Neural progenitor cell (in vitro differentiated cells): ENCODE results near the gene SIVA1. TPM values are rescaled to one million over a fixed set of nuclear protein-coding genes. Genes with fewer than 3 reads are reported as not detected.

Experiments
- DNase-seq: peaks from one replicate; pipeline ENCODE4 v3.0.0-alpha.2; 2016; ENCODE audit warnings: low spot score
- H2AFZ ChIP-seq: fragments of 200-600 bp; sonication (generic); replicated peaks from 2 replicates; pipeline ENCODE4 v1.6.1; 2016; ENCODE audit warnings: antibody characterized with exemption
- H3F3A ChIP-seq: fragments of 200-600 bp; sonication (generic); 2 replicates; pipeline ENCODE4 v1.6.1; 2016; ENCODE audit warnings: antibody characterized with exemption, low read depth
- H3K27ac ChIP-seq: fragments of 200-600 bp; sonication (generic); 2 replicates; pipeline ENCODE4 v1.5.1; 2016; ENCODE audit warnings: mild to moderate bottlenecking
- H3K27me3 ChIP-seq: fragments of 200-600 bp; sonication (generic); 2 replicates; pipeline ENCODE4 v1.6.1; 2016; ENCODE audit warnings: mild to moderate bottlenecking, moderate library complexity
- H3K36me3 ChIP-seq: fragments of 200-600 bp; sonication (generic); 2 replicates; pipeline ENCODE4 v1.5.1; 2016
- H3K4me1 ChIP-seq: fragments of 200-600 bp; sonication (generic); 2 replicates; pipeline ENCODE4 v1.6.1; 2016; ENCODE audit warnings: mixed run types
- H3K4me2 ChIP-seq: fragments of 200-600 bp; sonication (generic); 2 replicates; pipeline ENCODE4 v1.6.1; 2016
- H3K4me3 ChIP-seq: fragments of 200-600 bp; sonication (generic); 2 replicates; pipeline ENCODE4 v1.5.1; 2016
- H3K79me2 ChIP-seq: fragments of 200-600 bp; sonication (generic); 2 replicates; pipeline ENCODE4 v1.6.1; 2016; ENCODE audit warnings: low read depth
- H3K9ac ChIP-seq: fragments of 200-600 bp; sonication (generic); 2 replicates; pipeline ENCODE4 v1.6.1; 2016
- H3K9me3 ChIP-seq: fragments of 200-600 bp; sonication (generic); 2 replicates; pipeline ENCODE4 v1.5.1; 2016; ENCODE audit warnings: low read depth
- H4K20me1 ChIP-seq: fragments of 200-600 bp; sonication (generic); 2 replicates; pipeline ENCODE4 v1.6.1; 2016; ENCODE audit warnings: low read depth
- H3K27ac Mint-ChIP-seq: 3 replicates; pipeline ENCODE4 v1.8.0; 2021; ENCODE audit warnings: mixed read lengths
- H3K27me3 Mint-ChIP-seq: 2 replicates; pipeline ENCODE4 v1.8.0; 2022; ENCODE audit warnings: low read depth, mild to moderate bottlenecking, inconsistent platforms, moderate library complexity, mixed read lengths; ENCODE audit not compliant: insufficient read depth
- H3K36me3 Mint-ChIP-seq: 3 replicates; pipeline ENCODE4 v1.8.0; 2021; ENCODE audit warnings: mixed read lengths
- H3K4me1 Mint-ChIP-seq: 3 replicates; pipeline ENCODE4 v1.8.0; 2021; ENCODE audit warnings: mixed read lengths
- H3K4me3 Mint-ChIP-seq: 3 replicates; pipeline ENCODE4 v1.8.0; 2021; ENCODE audit warnings: mild to moderate bottlenecking, moderate library complexity, mixed read lengths
- H3K9me3 Mint-ChIP-seq: 3 replicates; pipeline ENCODE4 v1.8.0; 2020; ENCODE audit warnings: mixed read lengths
- CTCF ChIP-seq: fragments of 200-600 bp; sonication (generic); IDR thresholded peaks from 2 replicates; pipeline ENCODE4 v1.5.1; 2017; ENCODE audit warnings: antibody characterized with exemption, mild to moderate bottlenecking
- EZH2 ChIP-seq: fragments of 200-600 bp; sonication (generic); IDR thresholded peaks from 2 replicates; pipeline ENCODE4 v1.6.1; 2017; ENCODE audit warnings: antibody characterized with exemption, mild to moderate bottlenecking, moderate library complexity
- EZH2phosphoT487 ChIP-seq: fragments of 200-600 bp; sonication (generic); IDR thresholded peaks from 2 replicates; pipeline ENCODE4 v1.6.1; 2017; ENCODE audit warnings: antibody characterized with exemption
- total RNA-seq: library from RNA; depleted of rRNA; stranded (reverse); fragments of >200 nt; gene quantifications from 2 replicates; pipeline ENCODE4 v1.2.3, GENCODE V29; 2015; ENCODE audit warnings: low replicate concordance

The SIVA1 gene
- total RNA-seq, 1 donor from 2014 or later: 139 TPM

- Histone ChIP-seq H3K4me1 (peaks cover 4% of the 10 kb centered on the region), H3K9me3 (no peaks in the 10 kb centered on the region), H3K36me3 (peaks cover 3% of the 10 kb centered on the region), H3K9ac (no peak overlapping the region), H4K20me1 (peaks cover 14% of the 10 kb centered on the region), H3K27me3 (no peaks in the 10 kb centered on the region), H3K79me2 (no peaks in the 10 kb centered on the region), H3F3A (peaks cover 7% of the 10 kb centered on the region), H3K4me2 (no peak overlapping the region), H3K4me3 (no peak overlapping the region), H3K27ac (no peak overlapping the region), H2AFZ (no peak overlapping the region)
- Mint-ChIP-seq H3K4me3 (no peak overlapping the region), H3K36me3 (peaks cover 28% of the 10 kb centered on the region), H3K27me3 (peaks cover 2% of the 10 kb centered on the region), H3K9me3 (peaks cover 2% of the 10 kb centered on the region), H3K27ac (no peak overlapping the region), H3K4me1 (peaks cover 20% of the 10 kb centered on the region)
- DNase-seq: no peak
- TF ChIP-seq CTCF (no peak), EZH2phosphoT487 (no peak), EZH2 (no peak)
Observed at GRCh38 chr14:104766863-104767633, 14.1 kb downstream of the SIVA1 start.

- Histone ChIP-seq H3K4me1 (peaks cover 4% of the 10 kb centered on the region), H4K20me1 (peaks cover 14% of the 10 kb centered on the region), H3K27ac (no peak overlapping the region), H2AFZ (no peak overlapping the region), H3K9ac (no peak overlapping the region), H3K27me3 (no peaks in the 10 kb centered on the region), H3K9me3 (no peaks in the 10 kb centered on the region), H3K79me2 (no peaks in the 10 kb centered on the region), H3K36me3 (peaks cover 3% of the 10 kb centered on the region), H3K4me3 (no peak overlapping the region), H3K4me2 (no peak overlapping the region), H3F3A (peaks cover 7% of the 10 kb centered on the region)
- Mint-ChIP-seq H3K9me3 (peaks cover 2% of the 10 kb centered on the region), H3K36me3 (peaks cover 26% of the 10 kb centered on the region), H3K27ac (no peak overlapping the region), H3K4me3 (no peak overlapping the region), H3K27me3 (peaks cover 2% of the 10 kb centered on the region), H3K4me1 (peaks cover 20% of the 10 kb centered on the region)
- TF ChIP-seq CTCF: no peak
- no peak for TF ChIP-seq EZH2
- TF ChIP-seq EZH2phosphoT487: no peak
- no peak for DNase-seq
Observed at GRCh38 chr14:104767634-104767918, 14.6 kb downstream of the SIVA1 start.

- Histone ChIP-seq H4K20me1 (peaks cover 14% of the 10 kb centered on the region), H3K9ac (no peak overlapping the region), H3F3A (peaks cover 7% of the 10 kb centered on the region), H3K79me2 (no peaks in the 10 kb centered on the region), H2AFZ (no peak overlapping the region), H3K27ac (no peak overlapping the region), H3K36me3 (no peaks in the 10 kb centered on the region), H3K4me2 (no peak overlapping the region), H3K4me3 (no peak overlapping the region), H3K27me3 (no peaks in the 10 kb centered on the region), H3K4me1 (peaks cover 4% of the 10 kb centered on the region), H3K9me3 (no peaks in the 10 kb centered on the region)
- H3K9me3 Mint-ChIP-seq: peaks cover 2% of the 10 kb centered on the region
- TF ChIP-seq EZH2 (no peak), CTCF (peak; percentile 84)
- H3K4me1 Mint-ChIP-seq: peaks cover 20% of the 10 kb centered on the region
- H3K36me3 Mint-ChIP-seq: peaks cover 25% of the 10 kb centered on the region
- no peak overlapping the region for H3K27ac Mint-ChIP-seq
- H3K27me3 Mint-ChIP-seq: peaks cover 2% of the 10 kb centered on the region
- H3K4me3 Mint-ChIP-seq: peak overlapping the region; percentile 67
- DNase-seq: peak; percentile 91
Observed at GRCh38 chr14:104768437-104769323, 15.7 kb downstream of the SIVA1 start.
